ENCODE measurements around the gene SLC25A34.

SLC25A34 gene

DNA sequence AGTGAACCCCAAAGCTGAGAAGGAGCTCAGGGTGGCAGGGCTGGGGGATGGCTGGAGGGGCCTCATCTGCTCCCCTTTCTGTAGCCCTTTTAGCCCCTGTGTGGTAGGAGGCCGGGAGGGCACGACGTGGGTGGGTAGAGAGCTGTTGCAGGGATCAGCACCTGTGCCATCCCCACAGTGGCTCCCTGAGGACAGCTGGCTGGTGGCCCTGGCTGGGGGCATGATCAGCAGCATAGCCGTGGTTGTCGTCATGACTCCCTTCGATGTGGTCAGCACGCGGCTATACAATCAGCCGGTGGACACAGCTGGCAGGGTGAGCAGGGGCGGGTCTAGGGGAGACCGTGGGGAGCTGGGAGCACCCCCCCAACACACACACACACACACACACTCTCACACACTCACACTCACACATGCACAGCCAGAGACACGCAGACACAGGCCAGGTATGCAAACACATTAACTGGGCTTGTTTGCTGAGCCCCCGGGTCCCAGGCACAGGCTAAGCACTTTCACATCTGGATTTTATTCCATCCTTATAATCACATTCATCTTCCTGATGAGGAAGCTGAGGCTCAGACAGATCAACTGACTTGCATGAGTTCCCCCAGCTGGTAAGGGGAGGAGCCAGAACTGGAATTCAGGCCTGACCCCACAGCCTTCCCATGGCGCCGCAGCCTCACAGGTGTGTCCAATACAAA is 2.5 kb downstream of the SLC25A34 start:
- H2AFZ ChIP-seq (ENCODE audit: low read depth, low read length), result no peak overlapping the region
- no peaks in the 10 kb centered on the region for H3K27me3 ChIP-seq (ENCODE audit: low read depth, low read length)
- no peak overlapping the region for H3K27ac ChIP-seq (ENCODE audit: low read length)
- no peak for TF ChIP-seq EZH2phosphoT487 (IDR thresholded peaks at IDR 0.05; ENCODE audit: low read depth)
- TF ChIP-seq, protein P1, sequence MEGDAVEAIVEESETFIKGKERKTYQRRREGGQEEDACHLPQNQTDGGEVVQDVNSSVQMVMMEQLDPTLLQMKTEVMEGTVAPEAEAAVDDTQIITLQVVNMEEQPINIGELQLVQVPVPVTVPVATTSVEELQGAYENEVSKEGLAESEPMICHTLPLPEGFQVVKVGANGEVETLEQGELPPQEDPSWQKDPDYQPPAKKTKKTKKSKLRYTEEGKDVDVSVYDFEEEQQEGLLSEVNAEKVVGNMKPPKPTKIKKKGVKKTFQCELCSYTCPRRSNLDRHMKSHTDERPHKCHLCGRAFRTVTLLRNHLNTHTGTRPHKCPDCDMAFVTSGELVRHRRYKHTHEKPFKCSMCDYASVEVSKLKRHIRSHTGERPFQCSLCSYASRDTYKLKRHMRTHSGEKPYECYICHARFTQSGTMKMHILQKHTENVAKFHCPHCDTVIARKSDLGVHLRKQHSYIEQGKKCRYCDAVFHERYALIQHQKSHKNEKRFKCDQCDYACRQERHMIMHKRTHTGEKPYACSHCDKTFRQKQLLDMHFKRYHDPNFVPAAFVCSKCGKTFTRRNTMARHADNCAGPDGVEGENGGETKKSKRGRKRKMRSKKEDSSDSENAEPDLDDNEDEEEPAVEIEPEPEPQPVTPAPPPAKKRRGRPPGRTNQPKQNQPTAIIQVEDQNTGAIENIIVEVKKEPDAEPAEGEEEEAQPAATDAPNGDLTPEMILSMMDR (IDR thresholded peaks at IDR 0.05; ENCODE audit: low read depth, low read length), result no peak
- H3K4me3 ChIP-seq (ENCODE audit: low read length), result no peak overlapping the region
- no peaks in the 10 kb centered on the region for H3K79me2 ChIP-seq (ENCODE audit: low read length)
- H3K4me1 ChIP-seq (ENCODE audit: low read length), result no peaks in the 10 kb centered on the region
- no peak overlapping the region for H3K9ac ChIP-seq (ENCODE audit: low read length)
- no peaks in the 10 kb centered on the region for H3K36me3 ChIP-seq (replicated peaks; ENCODE audit: low read depth, low read length)
- H4K20me1 ChIP-seq (ENCODE audit: insufficient read depth, low read length), result no peaks in the 10 kb centered on the region
- H3K4me2 ChIP-seq (ENCODE audit: low read length), result no peak overlapping the region
- H3K9me3 ChIP-seq (ENCODE audit: insufficient read depth, low read length), result no peaks in the 10 kb centered on the region

DNA sequence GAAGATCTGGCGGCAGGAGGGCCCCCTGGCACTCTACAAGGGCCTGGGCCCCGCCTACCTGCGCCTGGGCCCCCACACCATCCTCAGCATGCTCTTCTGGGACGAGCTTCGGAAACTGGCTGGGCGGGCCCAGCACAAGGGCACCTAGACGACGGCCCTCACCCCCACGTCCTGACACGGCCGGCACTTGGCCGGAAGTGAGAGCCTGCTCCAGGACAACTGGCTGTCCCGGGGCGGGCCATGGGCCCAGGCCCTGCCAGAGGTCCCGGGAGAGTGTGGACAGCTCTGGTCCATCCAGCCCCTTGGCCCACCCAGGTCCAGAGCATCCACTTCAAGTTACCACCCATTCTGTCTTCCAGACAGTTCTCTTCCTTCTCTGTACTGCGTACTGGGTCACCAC is 3.2 kb downstream of the SLC25A34 start:
- no peaks in the 10 kb centered on the region for H3K79me2 ChIP-seq (ENCODE audit: low read length)
- no peak overlapping the region for H2AFZ ChIP-seq (ENCODE audit: low read depth, low read length)
- no peak overlapping the region for H3K4me2 ChIP-seq (ENCODE audit: low read length)
- TF ChIP-seq, protein P1 (IDR thresholded peaks at IDR 0.05; ENCODE audit: low read depth, low read length), result no peak
- TF ChIP-seq EZH2phosphoT487 (IDR thresholded peaks at IDR 0.05; ENCODE audit: low read depth), result no peak
- no peaks in the 10 kb centered on the region for H3K36me3 ChIP-seq (replicated peaks; ENCODE audit: low read depth, low read length)
- no peaks in the 10 kb centered on the region for H4K20me1 ChIP-seq (ENCODE audit: insufficient read depth, low read length)
- H3K4me1 ChIP-seq (ENCODE audit: low read length), result no peaks in the 10 kb centered on the region
- no peaks in the 10 kb centered on the region for H3K9me3 ChIP-seq (ENCODE audit: insufficient read depth, low read length)
- H3K4me3 ChIP-seq (ENCODE audit: low read length), result no peak overlapping the region
- no peaks in the 10 kb centered on the region for H3K27me3 ChIP-seq (ENCODE audit: low read depth, low read length)
- no peak overlapping the region for H3K9ac ChIP-seq (ENCODE audit: low read length)
- no peak overlapping the region for H3K27ac ChIP-seq (ENCODE audit: low read length)

DNA sequence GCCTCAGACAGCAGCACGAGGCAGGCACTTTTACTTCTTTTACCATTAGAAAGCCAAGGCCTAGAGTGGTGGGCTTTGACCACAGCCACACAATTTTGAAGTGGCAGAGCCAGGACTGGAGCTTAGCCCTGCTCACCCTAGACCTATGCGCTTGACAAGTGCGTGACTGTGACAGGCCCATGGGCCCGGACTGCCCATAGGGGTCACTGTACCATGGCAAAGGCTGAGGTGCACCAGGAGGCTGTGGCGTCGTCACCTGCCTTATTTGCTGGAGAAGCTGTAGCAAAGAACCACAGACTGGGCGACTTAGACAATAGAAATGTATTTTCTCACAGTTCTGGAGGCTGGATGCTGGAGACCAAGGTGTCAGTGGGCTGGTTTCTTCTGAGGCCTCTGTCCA is 3.7 kb downstream of the SLC25A34 start:
- no peaks in the 10 kb centered on the region for H3K27me3 ChIP-seq (ENCODE audit: low read depth, low read length)
- TF ChIP-seq, protein P1 (IDR thresholded peaks at IDR 0.05; ENCODE audit: low read depth, low read length), result no peak
- no peak for TF ChIP-seq EZH2phosphoT487 (IDR thresholded peaks at IDR 0.05; ENCODE audit: low read depth)
- H3K9ac ChIP-seq (ENCODE audit: low read length), result no peak overlapping the region
- H3K9me3 ChIP-seq (ENCODE audit: insufficient read depth, low read length), result no peaks in the 10 kb centered on the region
- H3K4me2 ChIP-seq (ENCODE audit: low read length), result no peak overlapping the region
- no peak overlapping the region for H3K4me3 ChIP-seq (ENCODE audit: low read length)
- H4K20me1 ChIP-seq (ENCODE audit: insufficient read depth, low read length), result no peaks in the 10 kb centered on the region
- no peak overlapping the region for H2AFZ ChIP-seq (ENCODE audit: low read depth, low read length)
- H3K36me3 ChIP-seq (replicated peaks; ENCODE audit: low read depth, low read length), result no peaks in the 10 kb centered on the region
- H3K4me1 ChIP-seq (ENCODE audit: low read length), result no peaks in the 10 kb centered on the region
- H3K79me2 ChIP-seq (ENCODE audit: low read length), result no peaks in the 10 kb centered on the region
- H3K27ac ChIP-seq (ENCODE audit: low read length), result no peak overlapping the region

DNA sequence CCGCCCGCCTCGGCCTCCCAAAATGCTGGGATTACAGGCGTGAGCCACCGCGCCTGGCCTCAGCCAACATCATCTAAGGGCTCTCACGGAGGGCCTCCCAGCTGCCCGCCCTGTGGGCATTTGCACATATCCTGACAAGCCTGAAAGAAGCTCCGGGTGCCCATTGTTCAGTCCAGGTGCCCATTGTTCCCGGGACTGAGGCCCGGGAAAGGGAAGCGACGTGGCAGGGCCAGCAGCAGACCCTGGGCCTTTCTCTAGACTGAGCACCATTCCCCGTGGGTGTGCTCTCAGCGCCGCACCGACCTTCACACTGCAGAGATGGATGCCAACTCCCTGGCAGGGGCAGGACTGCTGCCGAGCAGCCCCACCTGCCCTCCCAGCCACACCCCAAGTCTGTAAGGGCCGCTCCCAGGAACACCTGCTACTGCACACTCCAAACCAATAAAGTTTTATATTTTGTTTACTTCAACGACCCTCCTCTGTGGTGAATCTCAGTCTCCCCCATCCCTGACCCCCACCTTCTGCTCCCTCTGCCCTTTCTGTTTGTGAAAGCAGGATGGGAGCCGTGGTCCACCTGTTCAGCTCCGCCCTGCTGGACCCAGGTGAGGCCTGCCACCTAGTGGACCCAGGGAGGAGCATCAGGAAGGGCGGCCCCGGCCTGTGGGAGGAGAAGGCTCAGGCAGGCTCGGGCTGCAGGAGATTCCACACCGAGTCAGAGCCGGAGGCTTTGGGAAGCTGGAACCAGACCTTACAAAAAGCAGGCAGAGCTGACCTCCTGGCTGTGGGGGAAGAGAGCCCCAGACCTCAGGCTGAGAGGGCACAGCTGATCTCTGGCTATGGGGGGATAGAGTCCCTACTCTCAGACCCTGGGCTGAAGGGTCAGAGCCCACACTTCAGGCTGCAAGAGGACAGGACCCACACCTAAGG is 5.1 kb downstream of the SLC25A34 start:
- no peaks in the 10 kb centered on the region for H3K9me3 ChIP-seq (ENCODE audit: insufficient read depth, low read length)
- no peak overlapping the region for H3K4me2 ChIP-seq (ENCODE audit: low read length)
- H2AFZ ChIP-seq (ENCODE audit: low read depth, low read length), result no peak overlapping the region
- no peaks in the 10 kb centered on the region for H3K27me3 ChIP-seq (ENCODE audit: low read depth, low read length)
- H3K27ac ChIP-seq (ENCODE audit: low read length), result no peak overlapping the region
- H3K36me3 ChIP-seq (replicated peaks; ENCODE audit: low read depth, low read length), result no peaks in the 10 kb centered on the region
- no peak overlapping the region for H3K4me3 ChIP-seq (ENCODE audit: low read length)
- no peak overlapping the region for H3K9ac ChIP-seq (ENCODE audit: low read length)
- H4K20me1 ChIP-seq (ENCODE audit: insufficient read depth, low read length), result no peaks in the 10 kb centered on the region
- H3K79me2 ChIP-seq (ENCODE audit: low read length), result no peaks in the 10 kb centered on the region
- H3K4me1 ChIP-seq (ENCODE audit: low read length), result no peaks in the 10 kb centered on the region
- TF ChIP-seq EZH2phosphoT487 (IDR thresholded peaks at IDR 0.05; ENCODE audit: low read depth), result no peak
- TF ChIP-seq, protein P1 (IDR thresholded peaks at IDR 0.05; ENCODE audit: low read depth, low read length), result peak; percentile 75
